Brain pericyte (primary cell): ENCODE measurements around the gene DPEP1.
A peak's percentile ranks its signal among the peaks of the same experiment; 100 is the strongest.

ENCODE experiments used
- DNase-seq: peaks from one replicate; pipeline ENCODE4 v3.0.0-alpha.2; 2012; ENCODE audit warnings: low read depth, low spot score

The DPEP1 gene

DNA sequence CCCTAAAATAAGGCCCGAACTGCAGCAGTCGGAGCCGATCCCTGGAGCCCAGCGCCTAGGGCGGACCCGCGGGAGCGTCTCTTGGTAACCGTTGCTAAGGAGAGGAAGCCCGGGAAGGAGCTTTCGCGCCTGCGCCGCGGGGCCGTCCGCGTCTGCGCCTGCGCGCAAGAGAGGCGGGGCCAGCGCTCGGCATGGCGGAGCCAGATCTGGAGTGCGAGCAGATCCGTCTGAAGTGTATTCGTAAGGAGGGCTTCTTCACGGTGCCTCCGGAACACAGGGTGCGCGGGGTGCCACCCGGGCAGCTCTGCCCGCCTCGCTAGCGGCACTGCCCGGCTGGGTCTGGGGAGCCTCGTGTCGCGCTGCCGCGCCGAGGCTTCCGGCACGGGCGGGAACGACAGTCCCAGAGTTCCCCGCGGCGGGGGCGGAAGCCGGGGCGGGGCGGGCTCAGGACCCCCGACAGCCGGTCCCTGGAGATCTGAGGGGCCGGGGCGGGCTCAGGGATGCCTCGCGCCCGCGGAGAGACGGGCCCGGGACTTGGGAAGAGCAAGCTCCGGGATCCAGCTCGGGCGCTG lies 73.2 kb downstream of the DPEP1 start, which contains the start of gene CDK10:
TSS of gene CDK10 (plus strand) at position 170 of the 572 bp plus-strand sequence. CDS start at position 192, 22 bp downstream.
- peak; percentile 80 for DNase-seq

GRCh38 chr16:89687092-89687940 lies 73.9 kb downstream of the DPEP1 start:
- no peak for DNase-seq
